ENCODE data around the gene CHD5. TPM values are rescaled to one million over a fixed set of nuclear protein-coding genes. Genes with fewer than 3 reads are reported as not detected.

Gene CHD5
- polyA plus RNA-seq, 2 of the 4 experiments (the other 2 are of a cell fraction), result 0.21 to 0.66 TPM

GRCh38 chr1:6059866-6060265, 120.3 kb downstream of the CHD5 start:
- H3K27ac ChIP-seq, result no peak overlapping the region
- ATAC-seq, result peak in 1 of 2 experiments; percentile 48; a peak in 3 of 6 replicates
- FAIRE-seq, result no peak

GRCh38 chr1:6057170-6057845, 122.8 kb downstream of the CHD5 start:
- ChIA-PET POLR2A (no interaction called here), CTCF (interaction anchor here (0.7 to 0.9 kb wide), 3 partner anchors 14 to 189 kb away, joined by 3 to 4 read pairs (median 3); no protein-coding TSS in a partner anchor)
- no peak for ATAC-seq
- no peaks in the 10 kb centered on the region for H3K9me3 ChIP-seq
- TF ChIP-seq FOXS1 (CRISPR knock-in tag; IDR thresholded peaks at IDR 0.05), result no peak
- H3K4me2 ChIP-seq, result no peak overlapping the region
- no peak overlapping the region for H3K4me3 ChIP-seq
- H3K27ac ChIP-seq, result no peak overlapping the region
- no peak for DNase-seq (ENCODE audit: low read depth in 1 of 2, low spot score in 1 of 2)
- 70% methylated on average over 9 of the region's 9 CpGs for WGBS (ENCODE audit: missing lambda C conversion rate)
- no peaks in the 10 kb centered on the region for H3K4me1 ChIP-seq
- FAIRE-seq, result no peak

More at GRCh38 chr1:6059866-6060265, 120.3 kb downstream of the CHD5 start:
- no peak for DNase-seq (ENCODE audit: low read depth in 1 of 2, low spot score in 1 of 2)
- Histone ChIP-seq H3K9me3 (no peaks in the 10 kb centered on the region), H3K4me3 (no peak overlapping the region), H3K4me2 (no peak overlapping the region), H3K4me1 (no peaks in the 10 kb centered on the region)
- no peak for TF ChIP-seq EP300 (IDR thresholded peaks at IDR 0.05)
- TF ChIP-seq POLR2A (IDR thresholded peaks at IDR 0.05; ENCODE audit: low read length), result no peak
- TF ChIP-seq RAD21 (conservative IDR thresholded peaks at IDR 0.05 in 1 of 2, IDR thresholded peaks at IDR 0.05 in 1 of 2), result no peak
- TF ChIP-seq ZC3H11A (IDR thresholded peaks at IDR 0.05), result no peak
- no peak for TF ChIP-seq HOXA7 (CRISPR knock-in tag; IDR thresholded peaks at IDR 0.05)
- no peak for TF ChIP-seq HES2 (IDR thresholded peaks at IDR 0.05)
- no peak for TF ChIP-seq BCL3 (IDR thresholded peaks at IDR 0.05)
- TF ChIP-seq RCOR1 (IDR thresholded peaks at IDR 0.05; ENCODE audit: low read depth, low read length), result no peak
- ChIA-PET POLR2A (no interaction called here), CTCF (no interaction called here)
- WGBS (ENCODE audit: missing lambda C conversion rate), result 85% methylated on average over 8 of the region's 9 CpGs

- H3K9me3 ChIP-seq, result no peaks in the 10 kb centered on the region
- ATAC-seq (no peak), DNase-seq (ENCODE audit: low read depth in 1 of 2, low spot score in 1 of 2) (no peak), FAIRE-seq (no peak)
- H3K4me3 ChIP-seq, result no peak overlapping the region
- no peaks in the 10 kb centered on the region for H3K4me1 ChIP-seq
- no peak overlapping the region for H3K27ac ChIP-seq
- POLR2A ChIA-PET, result no interaction called here
- no peak overlapping the region for H3K4me2 ChIP-seq
- 70% methylated on average over 8 of the region's 8 CpGs for WGBS (ENCODE audit: missing lambda C conversion rate)
- CTCF ChIA-PET, result interaction anchor here (0.5 to 1.2 kb wide), 5 partner anchors 35 to 190 kb away, joined by 3 to 4 read pairs (median 3); no protein-coding TSS in a partner anchor
- TF ChIP-seq GATA3 (IDR thresholded peaks at IDR 0.05; ENCODE audit: borderline replicate concordance) (no peak), RNF2 (IDR thresholded peaks at IDR 0.05; ENCODE audit: borderline replicate concordance, low read depth) (no peak), MAFK (IDR thresholded peaks at IDR 0.05; ENCODE audit: partially characterized antibody) (no peak), HMGXB4 (CRISPR knock-in tag; IDR thresholded peaks at IDR 0.05; ENCODE audit: borderline replicate concordance) (no peak), CBX2 (IDR thresholded peaks at IDR 0.05; ENCODE audit: borderline replicate concordance, low read depth) (no peak), RAD21 (conservative IDR thresholded peaks at IDR 0.05 in 1 of 2, IDR thresholded peaks at IDR 0.05 in 1 of 2) (no peak), BCL3 (IDR thresholded peaks at IDR 0.05) (no peak), PBX3 (IDR thresholded peaks at IDR 0.05) (no peak), SMC3 (IDR thresholded peaks at IDR 0.05) (no peak), REST (IDR thresholded peaks at IDR 0.05) (no peak), NFE2L2 (conservative IDR thresholded peaks at IDR 0.05; ENCODE audit: low read length) (no peak), RCOR1 (IDR thresholded peaks at IDR 0.05; ENCODE audit: low read depth, low read length) (no peak), MAZ (IDR thresholded peaks at IDR 0.05; ENCODE audit: borderline replicate concordance, low read depth, low read length) (no peak), HDAC2 (IDR thresholded peaks at IDR 0.05) (no peak), FOSL2 (IDR thresholded peaks at IDR 0.05) (no peak), FOSL2 (CRISPR knock-in tag; IDR thresholded peaks at IDR 0.05) (no peak), KDM1A (IDR thresholded peaks at IDR 0.05; ENCODE audit: low read depth) (no peak), FOSB (CRISPR knock-in tag; IDR thresholded peaks at IDR 0.05) (no peak), CHD4 (IDR thresholded peaks at IDR 0.05; ENCODE audit: borderline replicate concordance) (no peak)
Measured at GRCh38 chr1:6056572-6056948, 123.6 kb downstream of the CHD5 start.
